Left renal cortex interstitium (tissue), 4 donors: ENCODE data around the gene COX7A2. TPM values are rescaled to one million over a fixed set of nuclear protein-coding genes. Genes with fewer than 3 reads are reported as not detected.

ENCODE experiments used
- DNase-seq, 4 donors: peaks; one replicate each; pipeline ENCODE4 v3.0.0-alpha.2; 2013; ENCODE audit warnings: low read depth in 4 of 4, low spot score in 2 of 4, missing footprints in 1 of 4
- polyA plus RNA-seq, 4 donors: library from polyadenylated mRNA; unstranded; fragments of 120-200 nt; gene quantifications; one replicate each; pipeline ENCODE4 v1.2.1, GENCODE V29; 2013; ENCODE audit not compliant: insufficient read length in 4 of 4

The COX7A2 gene
- polyA plus RNA-seq, 4 donors, result 251 to 342 (median 277) TPM

DNA sequence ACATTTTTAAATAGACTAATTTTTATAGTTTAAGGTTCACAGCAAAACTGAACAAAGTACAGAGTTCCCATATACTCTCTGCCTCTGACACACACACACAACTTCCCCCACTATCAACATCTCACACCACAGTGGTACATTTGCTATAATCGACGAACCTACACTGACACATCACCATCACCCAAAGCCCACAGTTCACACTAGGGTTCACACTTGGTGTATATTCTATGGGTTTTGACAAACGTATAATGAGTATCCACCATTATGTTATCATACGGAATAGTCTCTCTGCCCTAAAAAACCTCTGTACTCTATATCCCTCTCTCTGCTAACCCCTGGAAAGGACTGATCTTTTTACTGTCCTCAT is 25.4 kb upstream of the COX7A2 start:
- DNase-seq, result no peak

DNA sequence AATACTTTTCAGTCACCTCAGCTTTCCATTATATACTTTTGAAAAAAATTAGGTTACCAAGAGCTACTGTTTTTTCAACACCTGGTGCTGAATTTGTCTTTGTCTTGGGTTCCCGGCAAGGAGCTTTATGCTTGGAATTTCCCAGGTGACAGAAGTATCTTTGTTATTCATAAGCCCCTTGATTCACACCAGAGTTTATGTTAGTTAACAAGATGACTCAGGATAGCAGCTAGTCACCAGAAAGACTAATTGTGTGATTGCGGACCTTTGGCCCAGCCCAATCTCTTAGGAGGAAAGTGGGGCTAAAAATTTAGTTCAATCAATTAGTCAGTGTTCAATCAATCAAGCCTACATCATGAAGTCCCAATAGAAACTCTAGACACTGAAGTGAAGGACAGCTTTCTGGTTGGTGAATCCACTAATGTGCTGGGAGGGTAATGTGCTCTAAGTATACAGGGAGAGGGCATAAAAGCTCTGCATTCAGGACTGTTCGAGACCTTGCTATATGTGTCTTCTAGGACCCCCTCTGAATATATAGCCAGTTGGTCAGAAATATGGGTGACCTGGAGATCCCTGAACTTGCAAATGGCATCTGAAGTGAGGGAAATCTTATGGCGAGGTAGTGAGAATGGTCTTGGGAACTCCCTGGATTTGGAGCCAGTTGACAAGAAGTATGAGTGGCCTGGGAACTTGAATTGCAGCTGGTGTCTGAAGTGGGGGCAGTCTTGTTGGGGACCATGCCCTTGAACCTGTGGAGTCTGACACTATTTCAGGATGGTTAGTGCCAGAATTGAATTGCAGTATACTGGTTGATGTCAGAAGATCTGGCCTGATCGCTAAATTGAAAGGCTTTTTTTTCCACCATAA is 24.8 kb upstream of the COX7A2 start:
- no peak for DNase-seq

DNA sequence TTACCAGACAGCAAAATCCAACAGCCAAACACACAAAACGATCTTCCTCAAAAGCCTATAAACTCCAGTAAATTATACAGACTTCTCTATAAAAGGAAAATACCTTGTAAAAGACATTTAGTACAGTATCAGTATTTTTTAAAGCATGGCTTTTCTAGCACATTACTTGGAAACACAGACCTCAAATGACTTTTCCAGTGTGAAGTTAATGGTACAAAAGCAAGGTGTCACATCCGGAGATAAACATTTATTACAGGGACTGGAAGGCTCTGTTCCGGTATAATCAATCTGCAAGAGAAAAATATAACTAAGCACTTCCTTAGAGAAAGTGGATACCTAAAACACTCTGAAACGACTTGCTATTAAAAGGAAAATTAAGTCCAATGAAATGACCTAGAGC is 23.9 kb upstream of the COX7A2 start:
- DNase-seq, result no peak

DNA sequence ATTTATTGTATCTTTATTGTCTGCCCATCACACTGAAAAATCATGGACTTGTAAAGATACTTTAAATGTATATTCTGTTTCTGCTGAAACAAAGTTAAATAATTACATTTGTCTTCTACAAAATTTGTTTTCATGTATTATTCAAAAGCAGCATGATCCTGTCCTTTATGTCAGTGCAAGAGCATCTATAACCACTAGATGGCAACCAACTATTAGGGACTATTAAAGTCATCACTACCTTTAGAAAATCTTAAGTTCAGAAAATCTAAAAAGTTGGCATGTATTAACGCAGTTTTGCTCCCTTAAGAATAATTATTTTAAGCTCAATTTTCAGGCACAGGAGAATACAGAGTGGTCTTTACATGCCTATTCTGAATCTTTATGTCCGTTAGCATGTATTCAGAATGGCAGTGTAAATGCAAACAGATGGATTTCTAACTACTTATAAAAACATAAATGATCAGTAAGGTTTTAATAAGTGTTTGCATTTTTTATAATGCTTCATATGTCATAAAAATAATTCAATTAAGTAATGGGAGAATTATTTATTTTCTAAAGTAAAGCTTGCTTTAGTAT is 23.2 kb upstream of the COX7A2 start:
- no peak for DNase-seq

DNA sequence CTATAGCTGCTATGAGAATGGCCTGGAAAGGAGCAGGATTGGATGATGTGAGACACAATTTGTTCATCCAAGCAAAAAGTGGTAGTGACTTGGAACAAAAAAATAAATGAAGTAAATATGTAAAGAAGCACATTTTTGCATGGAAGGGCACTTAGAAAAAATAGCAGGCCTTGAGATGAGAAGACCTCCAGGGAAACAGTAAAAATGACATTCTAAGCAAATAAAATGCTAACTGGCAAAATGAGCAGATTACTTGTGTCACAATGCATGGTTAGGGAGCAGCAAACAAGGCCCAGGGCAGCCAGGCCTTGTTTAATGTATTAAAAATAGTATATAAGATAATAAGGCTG is 19.8 kb upstream of the COX7A2 start:
- DNase-seq, result no peak

DNA sequence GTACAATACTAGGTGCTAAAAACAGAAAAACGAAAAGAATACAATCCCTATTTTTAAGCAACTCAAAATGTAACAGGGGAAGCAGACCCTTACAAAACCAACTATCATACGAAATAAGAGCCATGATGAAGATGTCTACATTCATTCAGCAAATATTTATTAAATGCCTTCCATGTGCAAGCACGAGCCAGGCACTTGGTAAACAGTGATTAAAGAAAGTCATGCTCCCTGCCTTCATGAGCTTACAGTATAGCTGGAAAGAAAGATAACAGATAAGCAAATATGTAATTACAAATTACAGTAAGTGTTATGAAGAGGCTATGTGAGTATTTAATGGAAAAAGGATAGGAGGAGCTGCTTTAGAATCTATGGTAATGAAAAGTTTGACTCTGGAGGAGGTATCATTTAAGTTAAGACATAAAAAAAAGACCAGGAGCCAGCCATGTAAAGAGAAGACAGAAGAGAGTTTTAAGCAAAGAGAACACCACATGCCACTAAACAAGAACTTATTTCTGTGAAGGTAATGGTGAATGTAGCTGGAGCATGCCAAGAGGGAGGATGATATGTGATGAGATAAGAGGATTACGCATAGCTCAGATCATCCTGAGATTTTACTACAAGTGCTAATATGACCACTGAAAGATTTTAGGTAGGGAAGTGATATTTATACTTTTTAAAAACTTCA is 19.3 kb upstream of the COX7A2 start:
- DNase-seq, result no peak

DNA sequence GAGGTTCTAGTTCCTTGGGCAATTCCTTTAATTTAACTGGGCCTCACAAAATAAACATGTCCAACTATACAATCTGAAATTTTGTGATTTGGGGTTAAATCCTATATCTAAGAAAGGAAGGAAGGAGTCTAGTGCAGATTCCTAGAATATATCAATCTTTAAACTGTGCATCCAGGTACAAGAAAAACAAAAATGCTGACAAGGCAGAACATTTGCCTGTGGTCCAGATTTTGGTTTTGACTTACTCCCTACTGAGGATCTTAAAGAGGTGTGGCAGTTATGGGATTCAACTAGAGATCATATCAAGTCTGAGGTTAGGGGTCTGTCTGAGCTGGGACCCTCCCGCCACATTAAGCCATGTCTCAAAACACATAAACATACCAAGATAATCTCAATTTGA is 17.7 kb upstream of the COX7A2 start:
- no peak for DNase-seq

DNA sequence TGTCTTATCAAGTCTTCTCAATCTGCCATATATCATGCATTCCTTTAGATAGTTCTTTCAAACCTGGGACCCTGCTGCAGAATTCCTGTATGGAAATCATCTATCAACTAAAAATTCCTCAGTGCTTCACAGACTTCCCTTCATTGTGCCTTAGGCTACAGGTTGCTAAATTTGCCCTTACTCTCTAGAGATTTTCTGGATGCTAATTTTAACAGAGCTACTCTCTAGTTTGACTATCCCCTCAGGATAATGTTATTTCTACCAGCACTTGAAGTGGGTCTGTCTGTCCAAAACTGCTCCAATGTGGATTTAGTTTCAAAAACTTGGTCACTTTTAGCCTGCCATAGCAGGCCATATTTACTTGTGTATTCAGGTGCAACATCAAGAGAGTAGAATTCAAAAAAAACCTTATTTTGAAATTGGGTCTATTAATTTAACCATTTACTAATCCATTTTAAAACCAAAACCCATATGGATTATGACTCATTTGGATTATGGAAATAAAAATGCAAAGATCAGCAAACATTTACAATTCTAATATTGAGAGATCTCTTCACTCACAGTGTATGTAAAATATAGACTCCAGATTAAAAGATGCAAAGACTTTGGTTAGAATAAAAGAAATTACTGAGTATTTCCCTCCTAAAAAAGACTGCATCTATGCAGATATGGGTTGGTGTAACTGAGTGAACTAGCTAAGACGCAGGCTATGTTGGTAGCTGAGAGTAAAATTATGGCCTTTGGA is 13.9 kb upstream of the COX7A2 start:
- no peak for DNase-seq

DNA sequence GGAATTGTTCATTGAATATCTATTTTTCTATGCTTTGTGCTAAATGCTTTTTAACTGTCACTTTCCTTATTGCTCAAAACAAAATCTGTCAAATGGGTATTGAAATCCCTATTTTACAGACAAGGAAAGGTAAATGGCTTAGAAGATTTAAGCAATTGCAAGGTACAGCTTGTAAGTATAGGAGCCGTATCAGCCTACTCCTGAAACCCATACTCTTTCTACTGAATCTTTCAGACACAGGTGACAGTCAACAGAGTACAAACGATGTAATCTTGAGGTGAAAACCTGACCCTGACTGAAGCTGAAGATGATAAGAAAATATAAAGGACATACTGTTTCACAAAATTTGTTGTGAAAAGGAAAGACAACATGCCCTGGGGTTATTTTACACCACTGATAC is 7.0 kb upstream of the COX7A2 start:
- DNase-seq, result no peak

DNA sequence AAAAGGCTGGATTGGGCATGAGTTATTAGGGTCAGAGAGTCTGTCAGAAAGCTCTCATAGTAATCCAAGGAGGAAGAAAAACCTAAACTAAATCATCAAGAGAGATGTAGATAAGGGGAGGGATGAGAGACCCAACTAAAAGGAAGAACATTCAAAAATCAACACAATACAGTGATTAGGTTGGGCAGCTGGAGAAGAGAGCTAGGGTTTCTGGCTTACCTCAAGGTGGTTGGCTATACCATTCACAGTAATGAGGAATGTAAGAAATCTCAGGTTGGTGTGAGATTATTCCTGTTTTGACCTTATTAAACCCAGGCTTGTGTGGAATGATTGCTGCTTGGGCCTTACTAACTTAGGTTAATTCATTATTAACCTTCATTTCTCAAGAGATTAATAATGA is 6.2 kb upstream of the COX7A2 start:
- DNase-seq, result no peak

DNA sequence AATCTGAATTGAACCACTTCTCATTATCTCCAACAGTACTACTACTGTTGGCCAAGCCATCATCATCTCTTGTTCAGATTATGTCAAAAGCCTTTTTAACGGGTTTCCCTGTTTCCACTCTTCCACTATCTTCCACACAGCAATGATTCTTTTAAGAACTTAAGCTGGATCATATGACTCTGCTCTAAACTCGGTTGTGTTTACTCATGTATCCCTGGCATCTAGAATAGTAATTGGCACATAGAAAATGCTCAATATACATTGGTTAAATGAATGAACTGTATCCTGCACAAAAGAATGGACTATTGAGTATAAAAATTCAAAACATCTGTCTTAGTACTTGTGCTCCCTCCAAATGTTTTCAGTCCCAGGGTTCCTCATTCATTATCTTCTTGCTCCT is 2.8 kb upstream of the COX7A2 start:
- DNase-seq, result no peak

DNA sequence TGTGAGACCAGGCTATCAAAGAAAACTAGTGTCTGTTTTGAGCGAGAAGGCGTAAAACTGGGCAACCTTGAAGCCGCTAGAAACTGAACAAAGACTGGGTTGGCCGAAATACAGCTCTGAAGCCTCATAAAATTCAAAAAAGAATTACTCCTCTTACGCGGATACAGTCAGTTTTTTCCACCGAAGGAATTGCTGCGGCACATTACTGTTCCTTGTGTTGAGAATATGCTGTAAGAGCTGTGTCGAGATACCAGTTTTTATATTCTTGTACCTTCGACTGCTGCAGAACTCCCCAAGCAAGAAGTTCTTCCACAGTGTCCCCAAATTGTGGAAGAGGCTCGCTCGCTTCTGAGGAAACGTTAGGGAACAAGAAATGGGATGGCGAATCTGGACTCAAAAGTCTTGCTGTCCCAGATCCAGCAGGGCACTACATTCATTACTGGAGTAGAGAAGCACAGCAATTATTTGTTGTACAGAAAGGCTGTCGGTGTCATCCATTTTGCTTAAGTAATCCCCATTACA is 523 bp upstream of the COX7A2 start:
- DNase-seq, result peak in 1 of 4 donors; percentile 52

DNA sequence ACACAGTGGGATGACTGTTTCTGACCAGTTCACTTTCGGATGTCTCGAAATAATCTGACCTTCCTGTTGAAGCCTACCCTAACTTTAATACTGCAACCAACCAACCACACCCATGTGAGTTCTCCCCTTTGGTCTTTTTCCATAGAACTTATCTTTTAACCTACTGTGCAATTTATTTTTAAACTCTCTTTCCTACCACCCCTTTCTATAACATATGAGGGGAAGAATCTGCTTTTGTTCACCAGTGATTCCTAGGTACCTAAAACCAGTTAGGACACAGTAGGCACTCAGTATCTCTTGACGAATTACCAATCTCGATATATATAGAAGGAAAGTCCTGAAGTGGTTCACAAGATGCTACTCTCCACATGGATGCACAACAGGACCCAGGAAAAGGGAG is 7.0 kb downstream of the COX7A2 start:
- DNase-seq, result no peak

DNA sequence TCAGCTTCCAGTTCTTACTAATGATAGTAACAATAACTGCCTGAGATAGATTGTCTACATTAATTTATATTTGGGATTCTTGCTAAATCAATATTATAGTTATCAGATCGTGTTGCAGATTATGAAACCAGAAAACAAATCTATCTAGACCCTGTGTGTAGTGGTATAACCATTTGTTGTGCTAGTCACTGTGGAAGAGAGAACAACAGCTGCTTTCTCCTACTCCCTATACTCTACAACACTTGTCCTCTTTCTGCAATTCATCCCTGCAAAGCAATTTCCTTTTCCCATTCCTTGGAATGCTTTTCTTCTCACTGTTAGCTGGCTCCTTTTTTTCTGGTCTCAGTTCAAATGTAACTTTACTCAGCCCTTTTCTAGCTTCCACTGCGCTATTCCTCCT is 8.3 kb downstream of the COX7A2 start:
- DNase-seq, result no peak

DNA sequence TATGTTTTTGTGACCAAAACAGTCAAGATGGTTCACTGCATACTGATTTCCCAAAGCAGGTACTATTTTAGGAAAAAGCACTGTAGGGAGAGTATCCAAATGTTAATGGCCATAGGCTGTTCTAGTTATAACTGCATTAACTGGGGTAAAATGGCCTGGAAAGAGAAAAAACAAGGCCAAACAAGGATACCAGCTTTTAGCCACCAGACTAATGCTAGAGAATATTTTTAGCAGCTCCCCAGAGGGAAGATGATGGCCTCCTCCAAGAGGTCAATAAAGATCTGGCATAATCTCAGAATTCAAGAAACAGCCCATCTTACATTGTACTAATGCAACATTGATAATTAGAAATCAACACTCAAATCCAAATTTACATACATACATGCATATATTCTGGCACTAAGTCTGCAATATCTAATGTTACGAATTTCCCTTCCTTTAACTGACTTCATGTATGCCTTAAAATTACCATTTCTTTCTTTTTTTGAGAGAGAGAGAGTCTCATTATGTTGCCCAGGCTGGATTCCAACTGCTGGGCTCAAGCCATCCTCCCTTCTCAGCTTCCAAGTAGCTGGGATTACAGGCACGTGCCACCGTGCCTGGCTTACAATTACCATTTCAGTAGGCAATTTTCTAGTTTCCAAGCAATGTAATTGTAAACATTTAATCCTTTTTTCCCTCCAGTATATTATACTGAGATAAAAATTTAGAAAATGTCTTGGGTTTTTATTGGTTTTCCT is 9.3 kb downstream of the COX7A2 start:
- no peak for DNase-seq

DNA sequence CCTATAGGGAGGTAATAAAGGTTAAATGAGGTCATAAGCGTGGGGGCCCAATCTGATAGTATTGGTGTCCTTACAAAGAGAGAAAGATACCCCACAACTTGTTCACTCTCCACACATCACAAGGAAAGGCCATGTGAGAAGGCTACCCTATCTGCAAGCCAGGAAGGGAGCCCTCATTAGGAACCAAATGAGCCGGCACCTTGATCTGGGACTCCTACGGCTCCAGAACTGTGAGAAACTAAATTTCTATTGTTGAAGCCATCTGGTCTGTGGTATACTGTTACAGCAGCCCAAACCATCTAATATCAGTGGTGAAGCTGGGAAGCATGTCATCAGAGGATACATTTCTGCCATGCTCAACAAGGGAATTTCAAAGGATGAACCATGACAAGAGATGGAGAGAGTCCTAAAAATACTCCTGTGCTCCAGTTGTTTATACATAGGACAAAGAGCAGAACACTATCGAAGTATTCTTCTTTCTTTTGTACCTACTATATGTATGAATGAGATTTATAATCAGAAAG is 10.4 kb downstream of the COX7A2 start:
- DNase-seq, result no peak

DNA sequence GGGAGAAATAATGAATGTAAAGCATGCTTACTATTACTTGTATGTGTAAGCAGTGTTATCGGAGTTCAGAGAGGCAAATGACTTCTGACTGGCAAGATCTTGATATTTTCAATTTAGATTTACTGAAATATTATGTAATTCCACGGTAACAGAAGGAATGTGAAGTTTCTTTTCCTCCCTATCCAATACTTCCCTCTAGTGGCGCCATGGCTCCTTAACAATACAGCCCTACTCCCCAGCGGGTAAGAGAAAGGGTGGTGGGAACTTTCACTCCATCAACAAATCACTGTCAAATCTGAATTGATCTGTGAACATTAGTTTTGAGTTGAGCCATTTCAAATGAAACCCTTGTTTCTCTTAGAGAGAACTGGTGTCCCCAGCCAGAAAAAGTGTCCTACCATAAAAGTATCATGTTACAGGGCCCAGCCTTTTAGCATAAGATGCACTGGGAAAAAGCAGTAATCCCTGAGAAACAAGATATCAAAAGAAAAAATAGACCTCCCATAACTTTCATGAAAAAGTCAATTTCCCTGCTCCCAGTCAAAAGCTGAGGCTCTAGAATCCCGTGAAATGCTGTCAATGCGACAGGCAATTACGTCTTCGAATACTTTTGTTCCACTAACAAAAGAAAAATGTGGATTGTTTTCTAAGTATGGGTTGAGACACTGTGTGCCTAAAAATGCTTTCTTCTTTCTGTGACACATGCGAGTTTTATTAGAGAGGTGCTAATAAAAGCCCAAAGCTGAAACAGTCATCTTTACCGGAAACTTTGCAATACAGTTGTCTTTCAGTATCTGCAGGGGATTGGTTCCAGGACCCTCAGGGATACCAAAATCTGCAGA is 12.9 kb downstream of the COX7A2 start:
- no peak for DNase-seq

DNA sequence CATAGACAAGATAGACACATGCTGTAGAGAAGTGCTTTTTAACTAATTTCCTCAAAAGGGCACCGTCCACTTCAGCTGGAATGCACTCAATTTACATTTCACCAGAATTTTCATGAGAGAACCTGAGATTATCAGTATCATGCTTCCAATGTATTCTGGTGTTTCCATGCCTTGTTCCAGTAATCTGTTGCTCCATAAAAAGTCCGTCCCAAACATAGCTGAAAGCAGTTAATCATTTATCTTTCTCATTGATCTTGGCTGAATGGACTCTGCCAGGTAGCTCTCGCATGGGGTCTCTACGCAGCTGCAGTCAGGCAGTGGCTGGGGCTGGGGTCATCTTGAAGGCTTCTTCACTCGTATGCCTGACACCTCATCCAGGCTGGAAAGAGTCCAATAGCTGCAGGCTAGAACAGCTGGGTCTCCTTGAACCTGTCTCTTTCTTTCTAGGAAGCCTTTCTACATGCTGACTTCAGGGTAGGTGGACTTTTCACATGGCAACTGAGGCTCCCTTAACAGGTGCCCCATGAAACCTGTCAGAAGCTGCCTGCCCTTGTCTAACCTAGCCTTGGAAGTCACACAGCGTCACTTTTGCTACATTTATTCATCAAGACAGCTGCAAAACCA is 19.2 kb downstream of the COX7A2 start:
- DNase-seq, result no peak

DNA sequence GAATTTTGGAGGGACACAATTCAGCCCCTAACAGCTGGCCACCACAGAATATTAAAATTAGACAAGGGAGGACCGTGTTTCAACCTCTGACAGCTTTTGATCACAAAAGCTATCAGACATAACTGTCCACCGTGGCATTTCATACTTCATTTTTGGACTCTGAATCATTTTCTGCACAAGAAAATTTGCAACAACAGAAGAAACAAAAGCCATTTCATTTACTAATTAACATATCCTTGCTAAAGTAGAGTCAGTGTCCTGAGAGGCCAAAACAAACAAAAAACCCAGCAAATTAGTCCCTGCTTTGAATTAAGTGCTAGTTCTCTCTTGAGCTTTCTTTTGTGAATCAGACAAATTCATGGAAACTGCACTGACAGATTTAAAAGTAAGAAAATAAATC is 20.2 kb downstream of the COX7A2 start:
- no peak for DNase-seq
